Small intestine (tissue), 7 donors: Measurements from ENCODE around the gene RBM19. TPM values are rescaled to one million over a fixed set of nuclear protein-coding genes. Genes with fewer than 3 reads are reported as not detected.
"Not testable (repeated sequence)": the region's sequence is repeated elsewhere in the genome, so short reads cannot be mapped to it uniquely, and the experiment has no call there.

ENCODE experiments used
- DNase-seq, 2 donors: peaks; one replicate each; pipeline versions ENCODE4 v3.0.0 to v3.0.0-alpha.2; 2013
- FAIRE-seq: peaks from 2 replicates; lab custom pipeline; 2012; peaks lifted over from hg19 to GRCh38; lab: Jason Lieb, UNC
- H3K27ac ChIP-seq, 3 donors: one replicate each; pipeline ENCODE4 v1.5.1; 2013; ENCODE audit warnings: low read length in 2 of 3, mild to moderate bottlenecking in 2 of 3, control low read depth in 1 of 3, inconsistent platforms in 1 of 3, low read depth in 1 of 3, moderate library complexity in 1 of 3
- H3K27me3 ChIP-seq, 3 donors: one replicate each; pipeline ENCODE4 v1.6.1; 2013; ENCODE audit warnings: low read length in 3 of 3, inconsistent platforms in 1 of 3; ENCODE audit not compliant: control insufficient read depth in 3 of 3, insufficient read depth in 3 of 3
- H3K36me3 ChIP-seq, 3 donors: one replicate each; pipeline ENCODE4 v1.6.1; 2013; ENCODE audit warnings: low read length in 3 of 3, inconsistent platforms in 1 of 3, low read depth in 1 of 3, mild to moderate bottlenecking in 1 of 3, moderate library complexity in 1 of 3; ENCODE audit not compliant: control insufficient read depth in 3 of 3, insufficient read depth in 2 of 3
- H3K4me1 ChIP-seq, 3 donors: one replicate each; pipeline ENCODE4 v1.6.1; 2013; ENCODE audit warnings: low read length in 2 of 3, inconsistent platforms in 1 of 3, low read depth in 1 of 3, mild to moderate bottlenecking in 1 of 3, moderate library complexity in 1 of 3; ENCODE audit not compliant: control insufficient read depth in 3 of 3, insufficient read depth in 2 of 3
- H3K4me3 ChIP-seq, 3 donors: one replicate each; pipeline ENCODE4 v1.5.1; 2013; ENCODE audit warnings: low read length in 3 of 3, control low read depth in 1 of 3, inconsistent platforms in 1 of 3, low read depth in 1 of 3, mild to moderate bottlenecking in 1 of 3, moderate library complexity in 1 of 3
- H3K9me3 ChIP-seq, 2 donors: one replicate each; pipeline ENCODE4 v1.6.1; 2013; ENCODE audit warnings: low read depth in 1 of 2, low read length in 1 of 2; ENCODE audit not compliant: control insufficient read depth in 2 of 2, insufficient read depth in 1 of 2
- WGBS, 3 donors: extraction: QIAGEN DNeasy Blood & Tissue Kit; methylation state at CpG; one replicate each; pipeline ENCODE4 v1.1.7; 2013; 5-methylcytosine and 5-hydroxymethylcytosine counted together
- polyA plus RNA-seq, 4 donors: library from polyadenylated mRNA; stranded (reverse) in 3 of 4; unstranded in 1 of 4; fragments of 200-250 nt in 3 of 4; fragments of 120-200 nt in 1 of 4; gene quantifications; one replicate each; pipeline versions ENCODE4 v1.2.1 to v1.2.3, GENCODE V29; 2013
- donor health status: healthy with polysubstance abuse.
- donor health status: control.
- donor health status: control.
- donor health status: Bipolar disorder and iron deficiency.
- donor health status: healthy.

RBM19 gene
- polyA plus RNA-seq, 4 donors: 10.0 to 23.5 (median 14.6) TPM

- no peak overlapping the region for H3K4me3 ChIP-seq
- H3K36me3 ChIP-seq: no peaks in the 10 kb centered on the region
- 86 to 91% (median 87%) methylated on average over 3 of the region's 3 CpGs for WGBS, 3 donors
- H3K27ac ChIP-seq: no peak overlapping the region
- no peaks in the 10 kb centered on the region for H3K4me1 ChIP-seq
- FAIRE-seq (no peak), DNase-seq (no peak)
- H3K9me3 ChIP-seq: no peaks in the 10 kb centered on the region
- peaks cover 0 to 4% (median 3%) of the 10 kb centered on the region in 3 donors for H3K27me3 ChIP-seq
These were observed 38.3 kb upstream of the RBM19 start for GRCh38 chr12:114004402-114004801.

GRCh38 chr12:114003286-114003685 is 37.2 kb upstream of the RBM19 start:
- WGBS, 3 donors: 71 to 80% (median 76%) methylated on average over 5 of the region's 5 CpGs
- no peaks in the 10 kb centered on the region for H3K36me3 ChIP-seq
- no peak overlapping the region for H3K27ac ChIP-seq
- no peaks in the 10 kb centered on the region for H3K9me3 ChIP-seq
- DNase-seq: no peak
- H3K4me3 ChIP-seq: no peak overlapping the region
- peaks cover 0 to 4% (median 3%) of the 10 kb centered on the region in 3 donors for H3K27me3 ChIP-seq
- FAIRE-seq: no peak
- H3K4me1 ChIP-seq: no peaks in the 10 kb centered on the region

DNA sequence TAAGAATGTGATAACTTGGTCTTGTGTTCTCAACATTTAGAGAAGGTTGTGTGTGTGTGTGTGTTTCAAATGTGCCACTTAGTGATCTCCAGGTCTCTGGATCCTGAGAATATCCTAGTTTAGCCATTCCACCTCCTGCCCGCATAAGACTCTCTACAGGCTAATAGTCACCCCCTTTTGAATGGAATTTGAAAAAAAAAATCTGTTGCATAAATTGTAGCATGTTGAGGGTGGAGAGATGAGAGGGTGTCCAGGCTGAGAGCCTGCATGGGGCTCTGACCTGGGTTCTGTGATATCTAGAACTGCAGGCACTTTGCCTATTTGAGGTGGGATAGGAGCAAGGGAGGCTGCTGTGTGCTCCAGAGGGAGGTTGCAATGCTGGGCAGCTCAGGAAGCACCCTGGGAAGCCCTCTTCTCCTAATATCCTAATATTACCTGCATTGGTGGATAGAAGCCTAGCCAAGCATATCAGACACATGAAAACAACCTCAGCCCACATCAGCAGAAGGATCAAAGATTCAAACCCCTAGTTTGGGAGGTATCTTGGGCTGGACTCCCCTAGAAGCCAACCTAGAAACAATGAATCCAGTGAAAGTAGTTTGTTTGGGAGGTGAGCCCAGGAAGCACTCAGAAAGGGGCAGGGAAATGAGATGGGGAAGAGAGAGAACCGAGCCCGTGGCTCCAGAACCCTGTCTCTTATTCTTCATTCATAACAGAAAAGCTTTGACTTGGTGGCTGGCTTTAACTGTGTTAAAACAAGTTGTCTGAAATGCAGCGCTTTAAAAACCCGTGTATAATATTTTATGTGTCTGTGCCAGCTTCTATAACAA is 35.6 kb upstream of the RBM19 start:
- FAIRE-seq (no peak), DNase-seq (no peak)
- no peaks in the 10 kb centered on the region for H3K9me3 ChIP-seq
- H3K36me3 ChIP-seq: no peaks in the 10 kb centered on the region
- WGBS, 3 donors: 62 to 68% (median 63%) methylated on average over 5 of the region's 5 CpGs
- H3K4me1 ChIP-seq: no peaks in the 10 kb centered on the region
- no peak overlapping the region for H3K4me3 ChIP-seq
- peaks cover 0 to 4% (median 0%) of the 10 kb centered on the region in 3 donors for H3K27me3 ChIP-seq
- H3K27ac ChIP-seq: no peak overlapping the region

- H3K27me3 ChIP-seq: peaks cover 0 to 4% (median 0%) of the 10 kb centered on the region in 3 donors
- WGBS, 3 donors: 79 to 83% (median 82%) methylated on average over 8 of the region's 8 CpGs
- no peak overlapping the region for H3K4me3 ChIP-seq
- no peaks in the 10 kb centered on the region for H3K36me3 ChIP-seq
- no peaks in the 10 kb centered on the region for H3K4me1 ChIP-seq
- FAIRE-seq: no peak
- no peak overlapping the region for H3K27ac ChIP-seq
- no peaks in the 10 kb centered on the region for H3K9me3 ChIP-seq
- DNase-seq: no peak
These were observed 34.7 kb upstream of the RBM19 start for GRCh38 chr12:114000861-114001260.

DNA sequence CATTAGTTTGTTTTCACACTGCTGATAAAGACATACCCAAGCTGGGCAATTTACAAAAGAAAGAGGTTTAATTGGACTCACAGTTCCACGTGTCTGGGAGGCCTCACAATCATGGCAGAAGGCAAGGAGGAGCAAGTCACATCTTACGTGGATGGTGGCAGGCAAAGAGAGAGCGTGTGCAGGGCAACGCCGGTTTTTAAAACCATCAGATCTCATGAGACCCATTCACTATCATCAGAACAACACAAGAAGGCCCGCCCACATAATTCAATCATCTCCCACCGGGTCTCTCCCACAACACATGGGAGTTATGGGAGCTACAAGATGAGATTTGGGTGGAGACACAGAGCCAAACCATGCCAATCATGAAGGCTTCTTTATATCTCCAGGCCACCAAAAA is 34.1 kb upstream of the RBM19 start:
- H3K27me3 ChIP-seq, DNase-seq, H3K4me3 ChIP-seq: not testable (repeated sequence)

GRCh38 chr12:113997365-113997764 is 31.2 kb upstream of the RBM19 start:
- Histone ChIP-seq H3K4me1 (no peaks in the 10 kb centered on the region), H3K36me3 (no peaks in the 10 kb centered on the region), H3K27me3 (peaks cover 0 to 1% (median 0%) of the 10 kb centered on the region in 3 donors), H3K27ac (no peak overlapping the region), H3K4me3 (no peak overlapping the region), H3K9me3 (no peaks in the 10 kb centered on the region)
- 36 to 42% (median 38%) methylated on average over 3 of the region's 3 CpGs for WGBS, 3 donors
- no peak for FAIRE-seq
- no peak for DNase-seq

More for the DNA sequence above, 34.1 kb upstream of the RBM19 start:
- not testable (repeated sequence) for FAIRE-seq, H3K9me3 ChIP-seq, H3K4me1 ChIP-seq, H3K27ac ChIP-seq, H3K36me3 ChIP-seq
- 70 to 76% (median 76%) methylated on average over 7 of the region's 7 CpGs for WGBS, 3 donors

- FAIRE-seq (no peak), DNase-seq (no peak)
- Histone ChIP-seq H3K27me3 (peaks cover 0 to 5% (median 0%) of the 10 kb centered on the region in 3 donors), H3K4me3 (no peak overlapping the region), H3K9me3 (no peaks in the 10 kb centered on the region), H3K27ac (no peak overlapping the region), H3K36me3 (no peaks in the 10 kb centered on the region), H3K4me1 (no peaks in the 10 kb centered on the region)
- WGBS, 3 donors: 20 to 39% (median 31%) methylated on average over 7 of the region's 7 CpGs
These were observed 29.9 kb upstream of the RBM19 start for GRCh38 chr12:113996026-113996425.

DNA sequence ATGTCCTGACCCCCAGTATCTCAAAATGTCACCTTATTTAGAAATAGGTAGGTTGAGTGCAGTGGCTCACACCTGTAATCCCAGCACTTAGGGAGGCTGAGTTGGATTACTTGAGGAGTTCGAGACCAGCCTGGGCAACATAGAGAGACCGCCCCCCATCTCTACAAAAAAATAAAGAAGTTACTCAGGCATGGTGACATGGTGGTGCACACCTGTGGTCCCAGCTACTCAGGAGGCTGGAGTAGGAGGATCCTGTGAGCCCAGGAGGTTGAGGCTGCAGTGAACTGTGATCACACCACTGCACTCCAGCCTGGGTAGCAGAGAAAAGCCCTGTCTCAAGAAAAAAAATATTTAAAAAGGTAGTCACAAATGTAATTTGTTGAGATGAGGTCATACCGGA is 27.9 kb upstream of the RBM19 start:
- no peak overlapping the region for H3K4me3 ChIP-seq
- DNase-seq: no peak
- no peak overlapping the region for H3K27ac ChIP-seq
- no peaks in the 10 kb centered on the region for H3K9me3 ChIP-seq
- H3K27me3 ChIP-seq: peaks cover 0 to 5% (median 0%) of the 10 kb centered on the region in 3 donors
- H3K4me1 ChIP-seq: no peaks in the 10 kb centered on the region
- FAIRE-seq: no peak
- WGBS, 3 donors: 81 to 85% (median 82%) methylated on average over 3 of the region's 3 CpGs
- H3K36me3 ChIP-seq: no peaks in the 10 kb centered on the region
